ENCODE data around the gene DUSP11. TPM values are rescaled to one million over a fixed set of nuclear protein-coding genes. Genes with fewer than 3 reads are reported as not detected.

Gene DUSP11
- total RNA-seq, 2 experiments from 2014 or later = 25.0 to 40.9 TPM

Other genes with a start within 250 kb of the DUSP11 start
- not detected in 2 replicates for gene NAT8, start 137.7 kb downstream of the DUSP11 start, total RNA-seq (2014; rRNA removed; shearing (Covaris generic))
- gene NAT8, start 137.7 kb downstream of the DUSP11 start, total RNA-seq (2022) = not detected in 2 replicates
- 25.4 and 29.3 TPM in 2 replicates for gene TPRKB, start 42.8 kb downstream of the DUSP11 start, total RNA-seq (2014; rRNA removed; shearing (Covaris generic))
- gene TPRKB, start 42.8 kb downstream of the DUSP11 start, total RNA-seq (2022) = 48.8 and 51.4 TPM in 2 replicates
- not detected in 2 replicates for gene C2orf78, start 4.1 kb upstream of the DUSP11 start, total RNA-seq (2014; rRNA removed; shearing (Covaris generic))
- gene C2orf78, start 4.1 kb upstream of the DUSP11 start, total RNA-seq (2022) = not detected in 2 replicates
- gene STAMBP, start 48.9 kb upstream of the DUSP11 start, total RNA-seq (2014; rRNA removed; shearing (Covaris generic)) = 23.4 and 27.2 TPM in 2 replicates
- 43.7 and 49.0 TPM in 2 replicates for gene STAMBP, start 48.9 kb upstream of the DUSP11 start, total RNA-seq (2022)
- gene ACTG2, start 112.9 kb upstream of the DUSP11 start, total RNA-seq (2014; rRNA removed; shearing (Covaris generic)) = not detected in 2 replicates
- gene ACTG2, start 112.9 kb upstream of the DUSP11 start, total RNA-seq (2022) = not detected in 2 replicates
- 57.1 and 73.4 TPM in 2 replicates for gene DGUOK, start 146.8 kb upstream of the DUSP11 start, total RNA-seq (2014; rRNA removed; shearing (Covaris generic))
- 91.8 and 95.8 TPM in 2 replicates for gene DGUOK, start 146.8 kb upstream of the DUSP11 start, total RNA-seq (2022)
- gene TET3, start 204.8 kb upstream of the DUSP11 start, total RNA-seq (2014; rRNA removed; shearing (Covaris generic)) = 11.9 and 14.7 TPM in 2 replicates
- gene TET3, start 204.8 kb upstream of the DUSP11 start, total RNA-seq (2022) = 24.8 and 25.2 TPM in 2 replicates

Measured in OCI-LY7 (cell line).